GM19452 (cell line): ENCODE data around the gene GTF2E1.
"Not testable (repeated sequence)": the region's sequence is repeated elsewhere in the genome, so short reads cannot be mapped to it uniquely, and the experiment has no call there.

Experiments used
- ATAC-seq: cut with Tn5 transposase; IDR thresholded peaks from one replicate; pipeline ENCODE4 v1.9.1; 2021; ENCODE audit not compliant: unreplicated experiment

The GTF2E1 gene

GRCh38 chr3:120753810-120754209, 11.3 kb downstream of the GTF2E1 start:
- no peak for ATAC-seq

DNA sequence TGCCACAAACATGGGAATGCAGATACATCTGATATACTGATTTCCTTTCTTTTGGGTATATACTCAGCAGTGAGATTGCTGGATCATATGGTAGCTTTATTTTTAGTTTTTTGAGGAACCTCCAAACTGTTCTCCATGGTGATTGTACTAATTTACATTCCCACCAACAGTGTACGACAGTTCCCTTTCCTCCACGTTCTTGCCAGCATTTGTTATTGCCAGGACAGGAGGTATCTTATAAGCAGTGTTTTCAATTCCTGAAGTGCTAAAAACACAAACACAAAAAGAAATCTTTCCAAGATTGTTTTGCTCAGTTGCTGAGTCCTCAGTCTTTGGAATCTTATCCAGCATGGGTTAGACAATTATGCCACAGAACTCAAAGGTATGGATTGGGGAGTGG, 13.5 kb downstream of the GTF2E1 start:
- no peak for ATAC-seq

- ATAC-seq: not testable (repeated sequence)
Measured at GRCh38 chr3:120758551-120758950, 16.0 kb downstream of the GTF2E1 start.

DNA sequence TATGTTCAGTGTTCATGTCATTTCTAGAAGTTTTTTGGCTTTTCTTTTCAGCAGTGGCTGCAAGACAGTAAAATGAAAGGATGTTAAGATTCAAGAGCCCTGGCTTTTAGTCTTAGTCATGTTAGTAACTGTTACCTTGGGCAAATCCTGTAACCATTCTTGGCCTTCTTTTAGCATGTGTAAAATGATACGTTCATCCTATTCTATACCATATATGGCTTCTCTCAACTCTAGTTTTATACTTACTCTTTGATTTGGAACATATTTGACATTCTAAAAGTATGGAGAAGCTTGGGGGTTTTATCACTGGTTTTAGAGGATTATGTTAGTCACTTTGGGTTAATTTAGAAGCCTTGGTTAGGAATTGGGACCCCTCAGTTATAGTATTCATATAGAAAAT, 20.1 kb downstream of the GTF2E1 start:
- ATAC-seq: no peak

DNA sequence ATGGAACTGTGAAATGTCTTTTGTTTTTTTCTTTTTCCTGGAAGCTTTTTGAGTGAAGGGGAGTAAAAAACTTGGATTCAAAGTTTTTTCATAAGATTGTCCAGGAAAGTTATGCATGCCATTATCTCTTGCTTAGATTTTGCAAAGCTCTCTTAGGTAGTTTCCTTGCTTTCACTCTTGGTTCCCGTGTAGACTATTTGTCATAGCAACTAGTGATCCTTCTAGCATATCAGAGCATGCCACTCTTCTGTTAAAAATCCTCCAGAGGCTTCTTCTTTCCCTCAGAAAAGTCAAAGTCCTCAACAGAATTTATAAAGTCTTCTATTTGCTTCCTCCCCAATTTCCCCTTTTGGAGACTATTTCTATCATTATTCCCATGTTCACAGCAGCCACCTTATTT, 21.1 kb downstream of the GTF2E1 start:
- peak; percentile 76 for ATAC-seq

DNA sequence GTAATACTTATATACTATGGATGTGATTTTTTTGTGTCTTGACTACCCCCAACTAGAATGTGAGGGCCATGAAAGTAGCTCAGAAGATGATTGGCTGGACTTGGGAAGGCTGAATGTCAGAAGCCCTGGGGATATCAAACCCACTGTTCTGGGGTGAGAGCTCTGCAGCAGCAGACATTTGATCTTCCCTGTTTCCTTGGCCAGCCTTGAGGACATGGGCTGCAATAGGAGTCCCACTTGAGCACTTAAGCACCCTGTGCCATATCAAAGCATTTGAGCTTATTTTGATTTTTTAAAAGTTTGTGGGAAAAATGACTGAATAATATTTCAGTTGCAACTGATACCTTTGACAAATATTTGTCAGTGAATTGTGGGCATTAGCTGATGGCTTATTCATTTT, 21.7 kb downstream of the GTF2E1 start:
- no peak for ATAC-seq

DNA sequence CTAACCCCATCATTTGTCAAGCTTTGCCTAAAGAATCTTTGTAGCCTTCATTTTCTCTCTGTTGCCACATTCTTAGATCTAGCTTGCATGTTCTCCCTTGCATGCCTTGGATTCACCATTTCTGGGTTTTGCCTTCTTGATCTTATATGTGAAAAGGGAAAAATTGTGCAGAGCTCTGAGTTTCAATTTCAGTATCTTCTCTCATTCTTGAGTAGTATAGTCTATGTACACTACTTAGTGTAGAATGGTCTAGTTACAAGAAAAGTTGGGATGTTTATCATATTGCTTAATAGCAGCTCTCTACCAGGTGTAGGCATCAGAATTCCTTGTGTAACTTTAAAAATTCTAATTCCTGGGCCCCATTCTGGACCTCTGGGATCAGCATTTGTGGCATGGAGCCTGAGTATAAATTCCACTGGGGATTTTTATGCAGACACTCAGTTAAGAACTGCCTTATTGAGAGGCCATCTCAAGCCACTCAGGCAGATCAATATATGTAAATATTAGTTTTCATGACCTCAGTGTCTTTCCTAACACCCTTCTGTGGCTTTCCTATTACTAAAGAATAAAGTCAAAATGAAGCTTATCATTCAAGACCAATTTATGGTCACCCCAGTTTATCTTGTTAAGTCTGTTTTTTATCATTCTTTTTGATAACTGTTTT, 23.4 kb downstream of the GTF2E1 start:
- ATAC-seq: peak; percentile 62

DNA sequence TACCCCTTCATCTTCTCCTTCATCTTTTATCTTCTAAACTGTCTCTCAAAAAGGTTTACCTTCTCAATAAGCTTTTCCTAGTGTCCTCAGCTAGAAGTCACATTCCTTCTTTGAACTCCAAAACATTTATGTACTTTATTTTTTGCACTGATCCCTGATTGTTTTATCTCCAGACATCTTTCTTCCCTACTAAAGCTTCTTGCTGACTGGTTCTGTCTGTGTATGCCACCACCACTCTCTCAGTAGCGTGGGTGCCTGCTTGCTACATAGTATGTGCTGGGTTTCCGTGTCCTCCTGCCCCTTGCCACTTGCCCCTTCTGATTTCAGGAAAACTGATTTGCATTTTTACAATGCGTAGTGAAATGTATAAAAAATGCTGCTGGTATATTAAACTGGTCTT, 24.0 kb downstream of the GTF2E1 start:
- no peak for ATAC-seq

DNA sequence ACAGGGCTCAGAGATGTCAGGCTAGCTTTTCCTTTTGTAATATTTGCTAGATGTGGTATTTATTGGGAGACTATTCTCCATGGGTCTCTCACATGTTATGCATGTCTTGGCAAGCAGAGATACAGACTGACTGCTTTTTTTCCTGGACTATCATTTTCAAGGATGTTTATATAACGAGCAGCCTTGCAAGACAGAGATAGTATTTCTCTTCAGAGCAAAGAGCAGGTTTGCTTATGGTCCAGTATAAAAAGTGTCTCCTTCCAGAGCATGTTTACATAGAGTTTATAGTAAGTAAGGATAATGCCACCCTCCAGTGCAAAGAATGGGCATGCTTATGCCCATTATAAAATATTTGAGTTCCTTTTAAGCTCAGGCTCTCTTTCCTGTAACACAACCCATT, 24.6 kb downstream of the GTF2E1 start:
- no peak for ATAC-seq

- ATAC-seq: no peak
Measured at GRCh38 chr3:120769436-120769835, 26.9 kb downstream of the GTF2E1 start.

GRCh38 chr3:120770891-120771290, 28.3 kb downstream of the GTF2E1 start:
- no peak for ATAC-seq

DNA sequence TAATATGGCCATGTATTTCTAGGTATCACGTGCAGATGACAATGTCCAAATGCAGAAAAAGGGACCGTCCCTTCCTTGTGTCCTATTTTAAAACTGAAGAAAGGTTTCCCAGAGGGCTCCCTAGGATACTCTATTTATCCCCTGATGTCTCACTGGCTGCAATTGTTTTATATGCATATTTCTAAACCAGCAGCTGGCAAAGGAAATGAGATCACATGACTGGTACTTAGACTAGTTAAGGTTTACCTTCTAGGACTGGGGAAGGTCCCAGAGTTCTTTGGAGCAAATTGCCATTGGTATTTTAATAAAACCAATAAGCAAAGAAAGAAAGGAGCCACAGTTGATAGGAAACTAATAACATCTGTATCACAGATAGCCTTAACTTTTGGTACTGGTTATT, 29.5 kb downstream of the GTF2E1 start:
- ATAC-seq: no peak

DNA sequence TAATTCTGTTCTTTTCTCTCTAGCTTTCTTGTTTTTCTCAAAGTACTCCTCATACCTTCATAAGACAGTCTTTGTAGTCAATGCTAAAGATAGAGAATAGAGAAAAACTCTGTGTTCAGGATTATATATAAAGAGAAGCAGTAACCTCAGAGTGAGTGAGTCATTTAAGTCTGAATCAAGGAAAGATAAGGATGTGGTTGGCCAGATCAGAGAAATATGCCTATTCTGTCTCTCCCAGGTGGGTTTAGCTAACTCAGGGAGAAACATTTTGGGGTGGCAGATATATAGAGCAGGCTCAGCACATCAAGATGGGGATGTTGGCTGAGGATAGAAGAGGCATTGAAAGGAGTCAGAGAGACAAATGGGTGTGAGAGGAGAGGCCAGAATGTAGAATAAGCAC, 31.4 kb downstream of the GTF2E1 start:
- no peak for ATAC-seq

DNA sequence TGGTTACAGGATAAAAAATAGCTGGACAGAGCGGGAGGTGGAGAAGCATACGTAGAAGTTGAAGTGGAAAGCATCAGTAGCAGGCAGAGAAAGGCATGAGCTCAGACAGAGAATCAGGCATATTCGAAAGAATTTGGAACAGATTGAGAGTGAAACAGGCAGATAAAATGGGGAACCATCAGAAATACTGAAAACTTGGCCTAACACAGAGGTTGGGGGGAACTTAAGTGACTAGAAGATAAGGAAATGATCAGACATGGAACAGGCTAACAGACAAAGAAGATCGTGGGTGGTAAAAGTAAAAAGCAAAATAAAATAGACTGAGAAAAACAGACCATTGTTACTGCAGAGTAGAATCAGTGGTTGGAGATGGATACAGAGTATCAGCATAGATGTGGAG, 32.9 kb downstream of the GTF2E1 start:
- ATAC-seq: no peak

DNA sequence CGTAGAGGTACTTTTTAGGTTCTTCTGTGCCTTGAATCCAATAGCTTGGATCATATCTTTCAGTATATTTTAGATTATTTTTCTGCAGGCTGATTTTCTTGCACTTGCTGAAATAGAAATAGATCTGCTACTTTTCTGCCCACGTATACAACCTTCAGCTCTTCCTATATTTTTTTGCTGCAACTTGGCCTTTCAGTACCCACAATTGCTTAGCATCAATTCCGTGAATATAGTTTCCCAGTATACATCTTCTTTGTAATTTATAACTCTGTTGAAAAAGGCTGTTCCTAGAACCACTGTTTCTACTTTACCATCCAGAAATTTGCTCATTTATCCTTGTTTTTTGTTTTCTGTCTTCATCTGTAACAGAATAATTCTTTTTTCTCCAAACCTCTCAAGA, 36.2 kb downstream of the GTF2E1 start:
- no peak for ATAC-seq

DNA sequence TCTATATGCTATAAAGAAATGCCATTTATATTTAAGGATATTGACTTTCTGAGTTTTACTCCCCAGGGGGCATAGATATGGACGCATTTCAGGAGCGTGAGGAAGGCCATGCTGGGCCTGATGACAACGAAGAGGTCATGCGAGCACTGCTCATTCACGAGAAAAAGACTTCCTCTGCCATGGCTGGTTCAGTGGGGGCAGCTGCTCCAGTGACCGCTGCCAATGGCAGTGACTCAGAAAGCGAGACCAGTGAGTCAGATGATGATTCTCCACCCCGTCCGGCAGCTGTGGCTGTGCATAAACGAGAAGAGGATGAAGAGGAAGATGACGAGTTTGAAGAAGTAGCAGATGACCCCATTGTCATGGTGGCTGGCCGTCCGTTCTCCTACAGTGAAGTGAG, 38.4 kb downstream of the GTF2E1 start:
- peak; percentile 91 for ATAC-seq

DNA sequence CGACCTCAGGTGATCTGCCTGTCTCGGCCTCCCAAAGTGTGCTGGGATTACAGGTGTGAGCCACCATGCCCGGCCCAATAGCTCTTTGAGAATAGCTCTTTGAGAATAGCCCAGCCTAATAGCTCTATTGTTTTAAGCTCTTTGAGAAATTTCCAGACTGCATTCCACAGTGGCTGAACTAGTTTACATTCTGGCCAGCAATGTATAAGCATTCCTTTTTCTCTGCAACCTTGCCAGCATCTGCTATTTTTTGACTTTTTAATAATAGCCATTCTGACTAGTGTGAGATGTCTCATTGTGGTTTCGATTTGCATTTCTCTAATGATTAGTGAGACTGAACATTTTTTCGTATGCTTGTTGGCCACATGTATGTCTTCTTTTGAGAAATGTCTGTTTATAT, 43.3 kb downstream of the GTF2E1 start:
- ATAC-seq: peak; percentile 70

DNA sequence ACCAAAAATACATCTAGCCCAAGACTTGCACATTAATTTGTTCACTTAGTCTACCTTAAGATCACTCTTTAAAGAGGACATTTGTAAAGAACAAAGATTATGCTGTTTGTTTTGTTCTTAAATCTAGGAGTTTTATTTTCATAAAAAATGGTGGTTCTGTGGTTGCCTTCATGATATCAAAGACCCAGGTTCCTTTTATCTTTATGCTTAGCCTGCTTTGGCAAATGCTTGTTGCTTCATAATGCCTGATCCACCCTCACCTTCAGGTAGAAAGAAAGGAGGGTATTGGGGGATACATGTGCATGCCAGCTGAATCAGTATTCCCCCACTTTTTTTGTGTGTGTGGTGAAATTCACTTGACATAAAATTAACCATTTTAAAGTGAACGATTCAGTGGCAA, 48.5 kb downstream of the GTF2E1 start:
- ATAC-seq: no peak

DNA sequence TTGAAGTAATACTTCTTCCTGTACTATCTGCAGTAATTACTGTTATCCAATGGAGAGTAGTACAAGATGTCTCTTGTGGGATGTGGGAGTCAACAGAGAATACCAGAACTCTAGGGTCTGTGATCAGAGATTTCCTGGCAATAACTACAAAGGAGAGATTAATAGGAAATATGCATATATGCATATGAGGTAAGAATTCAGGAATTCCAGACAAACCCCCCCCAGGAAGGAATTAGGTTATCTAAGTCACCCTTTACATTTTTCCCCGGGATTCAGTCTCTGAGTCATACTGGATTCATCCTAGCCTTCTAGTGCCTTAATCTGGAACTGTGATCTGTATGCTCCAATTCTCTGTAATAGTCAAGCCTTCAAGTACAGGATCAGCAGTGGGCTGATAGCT, 49.4 kb downstream of the GTF2E1 start:
- ATAC-seq: no peak

DNA sequence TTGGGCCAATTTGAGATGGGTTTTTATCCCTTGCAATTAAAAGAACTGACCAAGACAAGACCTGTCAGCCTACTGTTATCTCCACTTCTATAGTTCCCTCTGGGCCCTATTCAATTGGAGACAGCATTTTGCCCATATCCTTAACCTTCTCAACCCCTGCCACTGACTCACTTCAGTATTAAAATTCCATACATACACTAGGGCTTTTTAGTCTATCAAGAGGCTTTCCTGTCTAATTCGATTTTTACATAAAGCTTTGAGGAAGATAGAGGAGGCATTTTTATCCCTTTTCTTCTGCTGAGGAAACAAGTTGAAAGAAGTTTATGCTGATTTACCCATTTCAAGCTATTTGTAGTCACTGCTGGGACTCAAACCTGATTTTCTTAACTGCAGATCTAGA, 51.1 kb downstream of the GTF2E1 start:
- ATAC-seq: no peak

DNA sequence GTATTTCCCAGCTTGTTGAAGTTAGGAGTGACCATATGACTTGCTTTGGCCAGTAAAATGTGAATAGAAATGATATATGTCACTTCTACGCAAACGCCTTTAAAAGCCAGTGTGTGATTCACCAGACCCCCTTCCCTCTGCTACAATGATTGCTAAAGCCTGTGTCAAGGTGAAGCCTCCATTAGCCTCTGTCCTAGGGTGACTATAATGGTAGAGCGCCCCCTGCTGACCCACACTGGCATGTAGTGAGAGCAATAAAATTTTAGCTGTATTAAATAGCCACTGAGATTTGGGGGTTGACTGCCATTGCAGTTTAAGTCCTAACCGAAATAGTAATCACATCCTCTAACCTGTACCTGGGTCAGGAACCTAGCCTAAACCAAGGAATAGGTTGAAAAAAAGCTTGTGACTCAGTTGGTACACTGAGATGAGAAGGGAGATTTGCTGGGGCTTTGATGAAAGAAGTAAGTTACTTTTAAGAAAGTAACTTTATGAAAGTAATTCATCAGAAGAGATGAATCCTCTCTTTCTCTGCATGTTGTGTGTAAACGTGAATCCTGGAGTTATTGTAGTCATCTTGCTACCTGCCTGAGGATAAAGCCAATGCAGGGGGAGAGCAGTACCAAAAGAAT, 52.6 kb downstream of the GTF2E1 start:
- ATAC-seq: peak; percentile 89

DNA sequence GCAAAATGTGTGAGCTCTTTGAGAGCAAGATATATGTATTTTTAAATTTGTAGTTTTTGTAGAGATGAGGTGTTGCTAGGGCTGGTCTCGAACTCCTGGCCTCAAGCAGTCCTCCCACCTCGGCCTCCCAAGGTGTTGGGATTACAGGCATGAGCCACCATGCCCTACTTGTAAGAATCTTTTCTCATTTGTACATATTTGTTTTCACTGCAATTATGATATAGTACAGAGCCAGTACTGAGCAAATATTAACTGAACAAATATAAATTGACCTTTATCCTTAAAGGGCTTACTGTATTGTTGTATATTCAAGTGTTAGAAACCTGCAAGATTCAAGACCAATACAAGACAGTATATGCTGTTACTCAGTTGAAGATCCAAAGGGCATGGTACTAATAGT, 53.4 kb downstream of the GTF2E1 start:
- no peak for ATAC-seq

DNA sequence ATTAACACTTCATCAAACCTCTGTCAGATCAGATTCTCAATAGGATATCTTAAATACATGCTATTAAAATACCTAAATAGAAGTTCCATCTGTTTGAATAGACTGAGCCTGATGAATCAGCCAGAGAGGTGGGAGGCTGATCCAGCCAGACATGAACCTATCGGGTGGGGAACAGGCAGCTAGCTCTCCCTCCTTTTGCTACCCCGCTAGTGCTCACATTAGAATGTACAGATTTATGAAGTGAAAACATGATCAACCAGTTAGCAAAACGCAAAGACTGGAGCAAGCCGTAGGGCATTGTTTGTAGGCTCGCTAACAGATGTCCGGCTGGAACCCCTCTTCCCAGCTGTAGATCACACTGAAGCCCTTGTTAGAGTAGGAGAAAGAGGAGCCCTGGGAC, 54.4 kb downstream of the GTF2E1 start:
- ATAC-seq: no peak
